Neural crest cell (in vitro differentiated cells): ENCODE measurements around the gene ZNF223. TPM values are rescaled to one million over a fixed set of nuclear protein-coding genes. Genes with fewer than 3 reads are reported as not detected.

ENCODE experiments used
- DNase-seq: peaks from one replicate; pipeline ENCODE4 v3.0.0; 2021; ENCODE audit warnings: low read depth, mixed read lengths, low spot score
- H3K27ac Mint-ChIP-seq: one replicate; pipeline ENCODE4 v1.8.0; 2021; ENCODE audit warnings: mild to moderate bottlenecking, mixed read lengths; ENCODE audit not compliant: unreplicated experiment
- H3K27me3 Mint-ChIP-seq: 2 replicates; pipeline ENCODE4 v1.8.0; 2021; ENCODE audit warnings: low read depth, mild to moderate bottlenecking, mixed read lengths
- H3K36me3 Mint-ChIP-seq: 2 replicates; pipeline ENCODE4 v1.8.0; 2021; ENCODE audit warnings: low read depth, mild to moderate bottlenecking, mixed read lengths
- H3K4me1 Mint-ChIP-seq: 2 replicates; pipeline ENCODE4 v1.8.0; 2021; ENCODE audit warnings: mixed read lengths
- H3K4me3 Mint-ChIP-seq: one replicate; pipeline ENCODE4 v1.8.0; 2021; ENCODE audit warnings: mild to moderate bottlenecking, mixed read lengths
- H3K9me3 Mint-ChIP-seq: 2 replicates; pipeline ENCODE4 v1.8.0; 2021; ENCODE audit warnings: mixed read lengths
- CTCF ChIP-seq: fragments of 200-600 bp; sonication (generic); conservative IDR thresholded peaks from 2 replicates; pipeline ENCODE4 v1.5.0; 2021; ENCODE audit warnings: antibody characterized with exemption, mild to moderate bottlenecking
- long read RNA-seq: library from polyadenylated mRNA; unstranded; transcript quantifications from one replicate; pipeline ENCODE4 v2.0.0, GENCODE V29; 2020
- total RNA-seq: library from RNA; stranded (reverse); gene quantifications from 2 replicates; pipeline ENCODE4 v1.2.1, GENCODE V29; 2021

Gene ZNF223
- 5.8 and 7.6 TPM in 2 replicates for total RNA-seq
- long read RNA-seq, transcript ZNF223-201 (5 exons, 2,418 nt): major isoform, 31 of 32 reads
- long read RNA-seq, partial matches to known transcripts: 0 of 32 reads
- long read RNA-seq, other reads (novel, unspliced or antisense): 1 of 32 reads

- Mint-ChIP-seq H3K36me3 (peaks cover 21% of the 10 kb centered on the region), H3K27ac (peak within 1 kb of the TSS; percentile 97), H3K4me3 (peak within 1 kb of the TSS; percentile 94), H3K27me3 (peaks cover 36% of the 10 kb centered on the region), H3K4me1 (peaks cover 24% of the 10 kb centered on the region), H3K9me3 (no peaks in the 10 kb centered on the region)
- TF ChIP-seq CTCF: no peak
- DNase-seq: peak; percentile 80
Observed at GRCh38 chr19:44051650-44052402, at the start of gene ZNF223. TSS of gene ZNF223 (plus strand) at chr19:44052036. CDS start at chr19:44055177, 3,141 bp downstream.

- no peak for TF ChIP-seq CTCF
- Mint-ChIP-seq H3K27ac (peak overlapping the region; percentile 97), H3K36me3 (peaks cover 34% of the 10 kb centered on the region), H3K27me3 (no peaks in the 10 kb centered on the region), H3K4me1 (peaks cover 19% of the 10 kb centered on the region), H3K9me3 (peaks cover 18% of the 10 kb centered on the region), H3K4me3 (peak overlapping the region; percentile 99)
- DNase-seq: no peak
Observed at GRCh38 chr19:44002212-44002565, 49.6 kb upstream of the ZNF223 start.

GRCh38 chr19:44002566-44003460, 49.0 kb upstream of the ZNF223 start, which contains the start of gene ZNF230:
TSS of gene ZNF230 (plus strand) at chr19:44002957. CDS start at chr19:44007079, 4,122 bp downstream.
- Mint-ChIP-seq H3K4me1 (peaks cover 19% of the 10 kb centered on the region), H3K27ac (peak within 1 kb of the TSS; percentile 97), H3K27me3 (no peaks in the 10 kb centered on the region), H3K4me3 (peak within 1 kb of the TSS; percentile 99), H3K9me3 (peaks cover 20% of the 10 kb centered on the region), H3K36me3 (peaks cover 36% of the 10 kb centered on the region)
- peak; percentile 69 for DNase-seq
- no peak for TF ChIP-seq CTCF

- H3K4me1 Mint-ChIP-seq: peaks cover 19% of the 10 kb centered on the region
- peak; percentile 26 for TF ChIP-seq CTCF
- DNase-seq: no peak
- peak overlapping the region; percentile 99 for H3K4me3 Mint-ChIP-seq
- H3K27me3 Mint-ChIP-seq: no peaks in the 10 kb centered on the region
- peaks cover 23% of the 10 kb centered on the region for H3K9me3 Mint-ChIP-seq
- peaks cover 37% of the 10 kb centered on the region for H3K36me3 Mint-ChIP-seq
- H3K27ac Mint-ChIP-seq: no peak overlapping the region
Observed at GRCh38 chr19:44003461-44004009, 48.3 kb upstream of the ZNF223 start.

- DNase-seq: no peak
- Mint-ChIP-seq H3K36me3 (peaks cover 57% of the 10 kb centered on the region), H3K4me1 (peaks cover 19% of the 10 kb centered on the region), H3K9me3 (peaks cover 32% of the 10 kb centered on the region), H3K27me3 (no peaks in the 10 kb centered on the region), H3K4me3 (no peak overlapping the region), H3K27ac (no peak overlapping the region)
- TF ChIP-seq CTCF: no peak
Observed at GRCh38 chr19:44005973-44006372, 45.9 kb upstream of the ZNF223 start.
